WTC11 (cell line): ENCODE results near the gene ZEB2. TPM values are rescaled to one million over a fixed set of nuclear protein-coding genes. Genes with fewer than 3 reads are reported as not detected.

Experiments used
- ATAC-seq: fragments of 200-7000 bp; cut with Tn5 transposase; 2 replicates; pipeline ENCODE4 v1.10.0; 2021; ENCODE audit warnings: mild to moderate bottlenecking, moderate library complexity
- CTCF ChIA-PET: fragments of 300-600 bp; sonication (Branson Sonifier 250); formaldehyde crosslinking; loops from one replicate; lab custom pipeline; 2021; ENCODE audit warnings: antibody characterized with exemption; lab: Charles Lee
- POLR2A ChIA-PET: fragments of 350-600 bp; sonication (Branson Sonifier 250); formaldehyde crosslinking; loops from one replicate; lab custom pipeline; 2021; ENCODE audit warnings: antibody characterized with exemption; lab: Charles Lee
- DNase-seq: peaks from one replicate; pipeline ENCODE4 v3.0.0; 2021; ENCODE audit warnings: low spot score
- H3K27ac Mint-ChIP-seq: 2 replicates; pipeline ENCODE4 v1.8.0; 2021; ENCODE audit warnings: mixed read lengths
- H3K27me3 Mint-ChIP-seq: 2 replicates; pipeline ENCODE4 v1.8.0; 2021; ENCODE audit warnings: low read depth, mild to moderate bottlenecking, moderate library complexity, mixed read lengths
- H3K36me3 Mint-ChIP-seq: 2 replicates; pipeline ENCODE4 v1.8.0; 2021; ENCODE audit warnings: mixed read lengths
- H3K4me1 Mint-ChIP-seq: 2 replicates; pipeline ENCODE4 v1.8.0; 2022; ENCODE audit warnings: mixed read lengths
- H3K4me3 Mint-ChIP-seq: 2 replicates; pipeline ENCODE4 v1.8.0; 2021; ENCODE audit warnings: mild to moderate bottlenecking, moderate library complexity, mixed read lengths
- H3K9me3 Mint-ChIP-seq: 2 replicates; pipeline ENCODE4 v1.8.0; 2021; ENCODE audit warnings: mixed read lengths
- CREM ChIP-seq: sonication (generic); formaldehyde crosslinking; IDR thresholded peaks from 2 replicates; pipeline ENCODE4 v1.8.1; 2022; ENCODE audit warnings: mild to moderate bottlenecking, missing genetic modification reagents, moderate library complexity
- FOXJ3 ChIP-seq: sonication (generic); formaldehyde crosslinking; IDR thresholded peaks from 2 replicates; pipeline ENCODE4 v1.9.0; 2021; ENCODE audit warnings: missing genetic modification reagents, mild to moderate bottlenecking, borderline replicate concordance
- HMGA2 ChIP-seq: fragments of 250-450 bp; sonication (Bioruptor Pico); IDR thresholded peaks from 2 replicates; pipeline ENCODE4 v1.4.0; 2021; ENCODE audit warnings: mild to moderate bottlenecking, moderate library complexity
- KAT7 ChIP-seq: sonication (generic); formaldehyde crosslinking; IDR thresholded peaks from 2 replicates; pipeline ENCODE4 v1.8.1; 2023; ENCODE audit warnings: missing genetic modification reagents, mild to moderate bottlenecking, borderline replicate concordance
- MXD4 ChIP-seq: fragments of 250-450 bp; sonication (Bioruptor Pico); IDR thresholded peaks from 2 replicates; pipeline ENCODE4 v1.8.0; 2021; ENCODE audit warnings: mild to moderate bottlenecking, moderate library complexity, borderline replicate concordance
- NFYB ChIP-seq: sonication (generic); formaldehyde crosslinking; conservative IDR thresholded peaks from 2 replicates; pipeline ENCODE4 v1.8.0; 2022; ENCODE audit warnings: low read depth, missing genetic modification reagents
- OVOL2 ChIP-seq: fragments of 250-450 bp; sonication (Bioruptor Pico); IDR thresholded peaks from 2 replicates; pipeline ENCODE4 v1.9.0; 2021; ENCODE audit warnings: mild to moderate bottlenecking, borderline replicate concordance
- PRRX2 ChIP-seq: fragments of 250-450 bp; sonication (Bioruptor Pico); IDR thresholded peaks from 2 replicates; pipeline ENCODE4 v1.8.0; 2021; ENCODE audit warnings: mild to moderate bottlenecking
- RELA ChIP-seq: sonication (generic); formaldehyde crosslinking; IDR thresholded peaks from 2 replicates; pipeline ENCODE4 v1.8.1; 2022; ENCODE audit warnings: missing genetic modification reagents, mild to moderate bottlenecking, borderline replicate concordance
- TCF7 ChIP-seq: sonication (generic); formaldehyde crosslinking; IDR thresholded peaks from 2 replicates; pipeline ENCODE4 v1.8.0; 2022; ENCODE audit warnings: mild to moderate bottlenecking, low read depth, missing genetic modification reagents, moderate library complexity
- ZNF232 ChIP-seq: sonication (generic); formaldehyde crosslinking; IDR thresholded peaks from 2 replicates; pipeline ENCODE4 v1.8.0; 2022; ENCODE audit warnings: mild to moderate bottlenecking, missing genetic modification reagents
- total RNA-seq: library from RNA; stranded (reverse); gene quantifications from 3 replicates; pipeline ENCODE4 v1.2.3, GENCODE V29; 2021
- TF ChIP-seq, protein P1 (sequence below): sonication (generic); formaldehyde crosslinking; IDR thresholded peaks from 2 replicates; pipeline ENCODE4 v1.8.1; 2023; ENCODE audit warnings: mild to moderate bottlenecking, missing genetic modification reagents, moderate library complexity
- TF ChIP-seq, protein P2 (sequence below): sonication (generic); formaldehyde crosslinking; IDR thresholded peaks from 2 replicates; pipeline ENCODE4 v1.8.1; 2023; ENCODE audit warnings: mild to moderate bottlenecking, missing genetic modification reagents
- TF ChIP-seq, protein P3 (sequence below): fragments of 250-450 bp; sonication (Bioruptor Pico); IDR thresholded peaks from 2 replicates; pipeline ENCODE4 v1.9.0; 2021; ENCODE audit warnings: mild to moderate bottlenecking
- TF ChIP-seq, protein P4 (sequence below): sonication (generic); formaldehyde crosslinking; IDR thresholded peaks from 2 replicates; pipeline ENCODE4 v1.8.0; 2023; ENCODE audit warnings: mild to moderate bottlenecking, missing genetic modification reagents
- TF ChIP-seq, protein P5 (sequence below): sonication (generic); formaldehyde crosslinking; IDR thresholded peaks from 2 replicates; pipeline ENCODE4 v1.8.0; 2022; ENCODE audit warnings: mild to moderate bottlenecking, missing genetic modification reagents
- TF ChIP-seq, protein P6 (sequence below): fragments of 250-450 bp; sonication (Bioruptor Pico); IDR thresholded peaks from 2 replicates; pipeline ENCODE4 v1.9.0; 2021; ENCODE audit warnings: mild to moderate bottlenecking, borderline replicate concordance
- TF ChIP-seq, protein P7 (sequence below): fragments of 200-600 bp; IDR thresholded peaks from 2 replicates; pipeline ENCODE4 v1.8.0; 2022; ENCODE audit warnings: antibody characterized with exemption
- TF ChIP-seq, protein P8 (sequence below): sonication (generic); formaldehyde crosslinking; IDR thresholded peaks from 2 replicates; pipeline ENCODE4 v1.8.1; 2022; ENCODE audit warnings: low read depth, mild to moderate bottlenecking, moderate library complexity, missing genetic modification reagents, borderline replicate concordance

The ZEB2 gene
- total RNA-seq, 1 experiment from 2014 or later, result 0.42 TPM

DNA sequence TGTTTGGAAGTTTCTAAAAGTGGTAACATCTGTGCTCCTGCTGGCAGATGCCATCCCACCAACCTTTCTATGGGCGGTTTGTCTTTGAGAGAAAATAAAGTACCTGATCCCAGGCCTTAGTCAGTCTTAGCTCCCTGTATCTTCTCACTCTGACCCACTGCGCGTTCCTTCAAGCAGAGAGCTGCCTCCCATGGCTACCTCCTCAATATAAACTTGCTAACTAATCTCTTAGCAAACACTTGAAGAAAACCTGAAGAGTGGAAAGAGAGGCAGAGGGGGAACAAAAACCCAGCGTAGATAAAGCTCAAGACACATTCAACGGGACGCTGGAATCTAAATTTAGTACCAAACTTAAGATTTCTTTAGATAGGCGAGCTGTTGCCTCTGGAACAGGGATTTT, 17.6 kb downstream of the ZEB2 start:
- Mint-ChIP-seq H3K4me1 (peaks cover 46% of the 10 kb centered on the region), H3K36me3 (no peaks in the 10 kb centered on the region), H3K4me3 (no peak overlapping the region), H3K27me3 (peaks cover 1% of the 10 kb centered on the region; the same call in 1 of the 2 replicates), H3K27ac (no peak overlapping the region), H3K9me3 (no peaks in the 10 kb centered on the region)
- ATAC-seq (no peak; the same call in 1 of the 2 replicates), DNase-seq (no peak)
- ChIA-PET CTCF (interaction anchor here (0.6 to 2.6 kb wide), 3 partner anchors 8 to 58 kb away, joined by 3 to 20 read pairs (median 3); no protein-coding TSS in a partner anchor), POLR2A (no interaction called here)
- TF ChIP-seq, protein P1, sequence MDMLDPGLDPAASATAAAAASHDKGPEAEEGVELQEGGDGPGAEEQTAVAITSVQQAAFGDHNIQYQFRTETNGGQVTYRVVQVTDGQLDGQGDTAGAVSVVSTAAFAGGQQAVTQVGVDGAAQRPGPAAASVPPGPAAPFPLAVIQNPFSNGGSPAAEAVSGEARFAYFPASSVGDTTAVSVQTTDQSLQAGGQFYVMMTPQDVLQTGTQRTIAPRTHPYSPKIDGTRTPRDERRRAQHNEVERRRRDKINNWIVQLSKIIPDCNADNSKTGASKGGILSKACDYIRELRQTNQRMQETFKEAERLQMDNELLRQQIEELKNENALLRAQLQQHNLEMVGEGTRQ (CRISPR knock-in tag), result no peak
- TF ChIP-seq CREM (CRISPR knock-in tag), result no peak
- TF ChIP-seq, protein P2, sequence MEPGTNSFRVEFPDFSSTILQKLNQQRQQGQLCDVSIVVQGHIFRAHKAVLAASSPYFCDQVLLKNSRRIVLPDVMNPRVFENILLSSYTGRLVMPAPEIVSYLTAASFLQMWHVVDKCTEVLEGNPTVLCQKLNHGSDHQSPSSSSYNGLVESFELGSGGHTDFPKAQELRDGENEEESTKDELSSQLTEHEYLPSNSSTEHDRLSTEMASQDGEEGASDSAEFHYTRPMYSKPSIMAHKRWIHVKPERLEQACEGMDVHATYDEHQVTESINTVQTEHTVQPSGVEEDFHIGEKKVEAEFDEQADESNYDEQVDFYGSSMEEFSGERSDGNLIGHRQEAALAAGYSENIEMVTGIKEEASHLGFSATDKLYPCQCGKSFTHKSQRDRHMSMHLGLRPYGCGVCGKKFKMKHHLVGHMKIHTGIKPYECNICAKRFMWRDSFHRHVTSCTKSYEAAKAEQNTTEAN (CRISPR knock-in tag), result no peak
- no peak for TF ChIP-seq TCF7
- TF ChIP-seq PRRX2 (CRISPR knock-in tag), result no peak
- TF ChIP-seq HMGA2 (CRISPR knock-in tag), result no peak
- TF ChIP-seq, protein P3, sequence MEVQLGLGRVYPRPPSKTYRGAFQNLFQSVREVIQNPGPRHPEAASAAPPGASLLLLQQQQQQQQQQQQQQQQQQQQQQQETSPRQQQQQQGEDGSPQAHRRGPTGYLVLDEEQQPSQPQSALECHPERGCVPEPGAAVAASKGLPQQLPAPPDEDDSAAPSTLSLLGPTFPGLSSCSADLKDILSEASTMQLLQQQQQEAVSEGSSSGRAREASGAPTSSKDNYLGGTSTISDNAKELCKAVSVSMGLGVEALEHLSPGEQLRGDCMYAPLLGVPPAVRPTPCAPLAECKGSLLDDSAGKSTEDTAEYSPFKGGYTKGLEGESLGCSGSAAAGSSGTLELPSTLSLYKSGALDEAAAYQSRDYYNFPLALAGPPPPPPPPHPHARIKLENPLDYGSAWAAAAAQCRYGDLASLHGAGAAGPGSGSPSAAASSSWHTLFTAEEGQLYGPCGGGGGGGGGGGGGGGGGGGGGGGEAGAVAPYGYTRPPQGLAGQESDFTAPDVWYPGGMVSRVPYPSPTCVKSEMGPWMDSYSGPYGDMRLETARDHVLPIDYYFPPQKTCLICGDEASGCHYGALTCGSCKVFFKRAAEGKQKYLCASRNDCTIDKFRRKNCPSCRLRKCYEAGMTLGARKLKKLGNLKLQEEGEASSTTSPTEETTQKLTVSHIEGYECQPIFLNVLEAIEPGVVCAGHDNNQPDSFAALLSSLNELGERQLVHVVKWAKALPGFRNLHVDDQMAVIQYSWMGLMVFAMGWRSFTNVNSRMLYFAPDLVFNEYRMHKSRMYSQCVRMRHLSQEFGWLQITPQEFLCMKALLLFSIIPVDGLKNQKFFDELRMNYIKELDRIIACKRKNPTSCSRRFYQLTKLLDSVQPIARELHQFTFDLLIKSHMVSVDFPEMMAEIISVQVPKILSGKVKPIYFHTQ (CRISPR knock-in tag), result no peak
- TF ChIP-seq, protein P4, sequence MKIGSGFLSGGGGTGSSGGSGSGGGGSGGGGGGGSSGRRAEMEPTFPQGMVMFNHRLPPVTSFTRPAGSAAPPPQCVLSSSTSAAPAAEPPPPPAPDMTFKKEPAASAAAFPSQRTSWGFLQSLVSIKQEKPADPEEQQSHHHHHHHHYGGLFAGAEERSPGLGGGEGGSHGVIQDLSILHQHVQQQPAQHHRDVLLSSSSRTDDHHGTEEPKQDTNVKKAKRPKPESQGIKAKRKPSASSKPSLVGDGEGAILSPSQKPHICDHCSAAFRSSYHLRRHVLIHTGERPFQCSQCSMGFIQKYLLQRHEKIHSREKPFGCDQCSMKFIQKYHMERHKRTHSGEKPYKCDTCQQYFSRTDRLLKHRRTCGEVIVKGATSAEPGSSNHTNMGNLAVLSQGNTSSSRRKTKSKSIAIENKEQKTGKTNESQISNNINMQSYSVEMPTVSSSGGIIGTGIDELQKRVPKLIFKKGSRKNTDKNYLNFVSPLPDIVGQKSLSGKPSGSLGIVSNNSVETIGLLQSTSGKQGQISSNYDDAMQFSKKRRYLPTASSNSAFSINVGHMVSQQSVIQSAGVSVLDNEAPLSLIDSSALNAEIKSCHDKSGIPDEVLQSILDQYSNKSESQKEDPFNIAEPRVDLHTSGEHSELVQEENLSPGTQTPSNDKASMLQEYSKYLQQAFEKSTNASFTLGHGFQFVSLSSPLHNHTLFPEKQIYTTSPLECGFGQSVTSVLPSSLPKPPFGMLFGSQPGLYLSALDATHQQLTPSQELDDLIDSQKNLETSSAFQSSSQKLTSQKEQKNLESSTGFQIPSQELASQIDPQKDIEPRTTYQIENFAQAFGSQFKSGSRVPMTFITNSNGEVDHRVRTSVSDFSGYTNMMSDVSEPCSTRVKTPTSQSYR, result no peak
- no peak for TF ChIP-seq MXD4
- no peak for TF ChIP-seq FOXJ3
- no peak for TF ChIP-seq NFYB (CRISPR knock-in tag)
- TF ChIP-seq, protein P5, sequence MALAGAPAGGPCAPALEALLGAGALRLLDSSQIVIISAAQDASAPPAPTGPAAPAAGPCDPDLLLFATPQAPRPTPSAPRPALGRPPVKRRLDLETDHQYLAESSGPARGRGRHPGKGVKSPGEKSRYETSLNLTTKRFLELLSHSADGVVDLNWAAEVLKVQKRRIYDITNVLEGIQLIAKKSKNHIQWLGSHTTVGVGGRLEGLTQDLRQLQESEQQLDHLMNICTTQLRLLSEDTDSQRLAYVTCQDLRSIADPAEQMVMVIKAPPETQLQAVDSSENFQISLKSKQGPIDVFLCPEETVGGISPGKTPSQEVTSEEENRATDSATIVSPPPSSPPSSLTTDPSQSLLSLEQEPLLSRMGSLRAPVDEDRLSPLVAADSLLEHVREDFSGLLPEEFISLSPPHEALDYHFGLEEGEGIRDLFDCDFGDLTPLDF (CRISPR knock-in tag), result no peak
- no peak for TF ChIP-seq RELA (CRISPR knock-in tag)
- TF ChIP-seq, protein P6, sequence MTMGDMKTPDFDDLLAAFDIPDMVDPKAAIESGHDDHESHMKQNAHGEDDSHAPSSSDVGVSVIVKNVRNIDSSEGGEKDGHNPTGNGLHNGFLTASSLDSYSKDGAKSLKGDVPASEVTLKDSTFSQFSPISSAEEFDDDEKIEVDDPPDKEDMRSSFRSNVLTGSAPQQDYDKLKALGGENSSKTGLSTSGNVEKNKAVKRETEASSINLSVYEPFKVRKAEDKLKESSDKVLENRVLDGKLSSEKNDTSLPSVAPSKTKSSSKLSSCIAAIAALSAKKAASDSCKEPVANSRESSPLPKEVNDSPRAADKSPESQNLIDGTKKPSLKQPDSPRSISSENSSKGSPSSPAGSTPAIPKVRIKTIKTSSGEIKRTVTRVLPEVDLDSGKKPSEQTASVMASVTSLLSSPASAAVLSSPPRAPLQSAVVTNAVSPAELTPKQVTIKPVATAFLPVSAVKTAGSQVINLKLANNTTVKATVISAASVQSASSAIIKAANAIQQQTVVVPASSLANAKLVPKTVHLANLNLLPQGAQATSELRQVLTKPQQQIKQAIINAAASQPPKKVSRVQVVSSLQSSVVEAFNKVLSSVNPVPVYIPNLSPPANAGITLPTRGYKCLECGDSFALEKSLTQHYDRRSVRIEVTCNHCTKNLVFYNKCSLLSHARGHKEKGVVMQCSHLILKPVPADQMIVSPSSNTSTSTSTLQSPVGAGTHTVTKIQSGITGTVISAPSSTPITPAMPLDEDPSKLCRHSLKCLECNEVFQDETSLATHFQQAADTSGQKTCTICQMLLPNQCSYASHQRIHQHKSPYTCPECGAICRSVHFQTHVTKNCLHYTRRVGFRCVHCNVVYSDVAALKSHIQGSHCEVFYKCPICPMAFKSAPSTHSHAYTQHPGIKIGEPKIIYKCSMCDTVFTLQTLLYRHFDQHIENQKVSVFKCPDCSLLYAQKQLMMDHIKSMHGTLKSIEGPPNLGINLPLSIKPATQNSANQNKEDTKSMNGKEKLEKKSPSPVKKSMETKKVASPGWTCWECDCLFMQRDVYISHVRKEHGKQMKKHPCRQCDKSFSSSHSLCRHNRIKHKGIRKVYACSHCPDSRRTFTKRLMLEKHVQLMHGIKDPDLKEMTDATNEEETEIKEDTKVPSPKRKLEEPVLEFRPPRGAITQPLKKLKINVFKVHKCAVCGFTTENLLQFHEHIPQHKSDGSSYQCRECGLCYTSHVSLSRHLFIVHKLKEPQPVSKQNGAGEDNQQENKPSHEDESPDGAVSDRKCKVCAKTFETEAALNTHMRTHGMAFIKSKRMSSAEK (CRISPR knock-in tag), result no peak
- TF ChIP-seq OVOL2 (CRISPR knock-in tag), result no peak
- TF ChIP-seq, protein P7, sequence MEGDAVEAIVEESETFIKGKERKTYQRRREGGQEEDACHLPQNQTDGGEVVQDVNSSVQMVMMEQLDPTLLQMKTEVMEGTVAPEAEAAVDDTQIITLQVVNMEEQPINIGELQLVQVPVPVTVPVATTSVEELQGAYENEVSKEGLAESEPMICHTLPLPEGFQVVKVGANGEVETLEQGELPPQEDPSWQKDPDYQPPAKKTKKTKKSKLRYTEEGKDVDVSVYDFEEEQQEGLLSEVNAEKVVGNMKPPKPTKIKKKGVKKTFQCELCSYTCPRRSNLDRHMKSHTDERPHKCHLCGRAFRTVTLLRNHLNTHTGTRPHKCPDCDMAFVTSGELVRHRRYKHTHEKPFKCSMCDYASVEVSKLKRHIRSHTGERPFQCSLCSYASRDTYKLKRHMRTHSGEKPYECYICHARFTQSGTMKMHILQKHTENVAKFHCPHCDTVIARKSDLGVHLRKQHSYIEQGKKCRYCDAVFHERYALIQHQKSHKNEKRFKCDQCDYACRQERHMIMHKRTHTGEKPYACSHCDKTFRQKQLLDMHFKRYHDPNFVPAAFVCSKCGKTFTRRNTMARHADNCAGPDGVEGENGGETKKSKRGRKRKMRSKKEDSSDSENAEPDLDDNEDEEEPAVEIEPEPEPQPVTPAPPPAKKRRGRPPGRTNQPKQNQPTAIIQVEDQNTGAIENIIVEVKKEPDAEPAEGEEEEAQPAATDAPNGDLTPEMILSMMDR, result no peak
- no peak for TF ChIP-seq KAT7 (CRISPR knock-in tag)
- no peak for TF ChIP-seq ZNF232
- TF ChIP-seq, protein P8, sequence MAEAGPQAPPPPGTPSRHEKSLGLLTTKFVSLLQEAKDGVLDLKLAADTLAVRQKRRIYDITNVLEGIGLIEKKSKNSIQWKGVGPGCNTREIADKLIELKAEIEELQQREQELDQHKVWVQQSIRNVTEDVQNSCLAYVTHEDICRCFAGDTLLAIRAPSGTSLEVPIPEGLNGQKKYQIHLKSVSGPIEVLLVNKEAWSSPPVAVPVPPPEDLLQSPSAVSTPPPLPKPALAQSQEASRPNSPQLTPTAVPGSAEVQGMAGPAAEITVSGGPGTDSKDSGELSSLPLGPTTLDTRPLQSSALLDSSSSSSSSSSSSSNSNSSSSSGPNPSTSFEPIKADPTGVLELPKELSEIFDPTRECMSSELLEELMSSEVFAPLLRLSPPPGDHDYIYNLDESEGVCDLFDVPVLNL (CRISPR knock-in tag), result no peak
